ENCODE results near the gene IDH1.
"Not testable (repeated sequence)": the region's sequence is repeated elsewhere in the genome, so short reads cannot be mapped to it uniquely, and the experiment has no call there.

IDH1 gene

GRCh38 chr2:208256849-208257813 is 2.3 kb upstream of the IDH1 start:
- not testable (repeated sequence) for DNase-seq (ENCODE audit: low spot score)

- no peak for DNase-seq (ENCODE audit: low spot score)
These were observed 1.4 kb upstream of the IDH1 start for GRCh38 chr2:208256192-208256782.

- DNase-seq (ENCODE audit: low spot score): no peak
These were observed 761 bp upstream of the IDH1 start for GRCh38 chr2:208255557-208256106.

GRCh38 chr2:208254118-208254870 is 577 bp downstream of the IDH1 start:
- DNase-seq (ENCODE audit: low spot score): peak; percentile 73

- DNase-seq (ENCODE audit: low spot score): no peak
These were observed 1.2 kb downstream of the IDH1 start for GRCh38 chr2:208253600-208254117.

GRCh38 chr2:208252716-208253492 is 2.0 kb downstream of the IDH1 start:
- DNase-seq (ENCODE audit: low spot score): peak; percentile 45

- DNase-seq (ENCODE audit: low spot score): no peak
These were observed 3.8 kb downstream of the IDH1 start for GRCh38 chr2:208251098-208251497.

GRCh38 chr2:208250388-208250787 is 4.5 kb downstream of the IDH1 start:
- no peak for DNase-seq (ENCODE audit: low spot score)

GRCh38 chr2:208249296-208249695 is 5.6 kb downstream of the IDH1 start:
- no peak for DNase-seq (ENCODE audit: low spot score)

- no peak for DNase-seq (ENCODE audit: low spot score)
These were observed 6.3 kb downstream of the IDH1 start for GRCh38 chr2:208248601-208249000.

- DNase-seq (ENCODE audit: low spot score): no peak
These were observed 9.1 kb downstream of the IDH1 start for GRCh38 chr2:208245746-208246145.

- no peak for DNase-seq (ENCODE audit: low spot score)
These were observed 10.4 kb downstream of the IDH1 start for GRCh38 chr2:208244422-208244821.

GRCh38 chr2:208240619-208241209 is 14.2 kb downstream of the IDH1 start:
- DNase-seq (ENCODE audit: low spot score): no peak

- DNase-seq (ENCODE audit: low spot score): no peak
These were observed 14.9 kb downstream of the IDH1 start for GRCh38 chr2:208239770-208240493.

- DNase-seq (ENCODE audit: low spot score): no peak
These were observed 19.0 kb downstream of the IDH1 start for GRCh38 chr2:208235860-208236259.

- DNase-seq (ENCODE audit: low spot score): no peak
These were observed 20.1 kb downstream of the IDH1 start for GRCh38 chr2:208234786-208235185.

- DNase-seq (ENCODE audit: low spot score): no peak
These were observed 26.4 kb downstream of the IDH1 start for GRCh38 chr2:208228476-208228875.

GRCh38 chr2:208227581-208228232 is 27.2 kb downstream of the IDH1 start:
- no peak for DNase-seq (ENCODE audit: low spot score)

GRCh38 chr2:208224802-208225201 is 30.1 kb downstream of the IDH1 start:
- DNase-seq (ENCODE audit: low spot score): no peak

- DNase-seq (ENCODE audit: low spot score): no peak
These were observed 32.5 kb downstream of the IDH1 start for GRCh38 chr2:208222351-208222750.

Measured in hematopoietic multipotent progenitor cell treated with erythropoietin and hydrocortisone succinate and interleukin-3 and kit ligand, for 15 days (in vitro differentiated cells).